Adrenal gland (tissue), 5 donors: ENCODE measurements around the gene SFT2D1.

Experiments used
- CTCF ChIP-seq, 6 experiments: fragments of 450-650 bp in 4 of 6; fragments of 200-600 bp in 2 of 6; sonication (generic) in 1 of 6; IDR thresholded peaks; 1 replicate in 5 of 6; 2 replicates in 1 of 6; pipeline versions ENCODE4 v1.5.1 to v1.8.0; 2016 to 2021; ENCODE audit warnings: antibody characterized with exemption in 6 of 6, mild to moderate bottlenecking in 2 of 6, moderate library complexity in 1 of 6
- POLR2A ChIP-seq, 2 donors: fragments of 450-650 bp; IDR thresholded peaks; one replicate each; pipeline ENCODE4 v1.6.1; 2017; ENCODE audit warnings: antibody characterized with exemption in 2 of 2, mild to moderate bottlenecking in 2 of 2, moderate library complexity in 1 of 2
- donor health status: DM: no; HTN: no; CAD: no.

GRCh38 chr6:166275714-166276166, 66.6 kb downstream of the SFT2D1 start:
- TF ChIP-seq POLR2A (IDR thresholded peaks at IDR 0.05) (no peak), CTCF (IDR thresholded peaks at IDR 0.05) (peak; percentile 84 to 99 (median 93))
